HCT116 (cell line): ENCODE data around the gene RIMBP2. TPM values are rescaled to one million over a fixed set of nuclear protein-coding genes. Genes with fewer than 3 reads are reported as not detected.

Experiments
- ATAC-seq: fragments of 200-7000 bp; cut with Tn5 transposase; 2 replicates; pipeline ENCODE4 v1.9.1; 2020; ENCODE audit warnings: mild to moderate bottlenecking, moderate library complexity
- BruUV-seq: library from RNA; stranded (reverse); fragments of 400-500 nt; replicated peaks from 2 replicates; lab custom pipeline; 2021; lab: Mats Ljungman, UMichigan
- CTCF ChIA-PET: fragments of 300-600 bp; sonication (Branson Sonifier 250); formaldehyde crosslinking; loops from one replicate; lab custom pipeline; 2021; ENCODE audit warnings: antibody characterized with exemption; lab: Charles Lee
- POLR2A ChIA-PET: fragments of 300-600, 350-600 bp; sonication (Branson Sonifier 250); formaldehyde crosslinking; loops from one replicate; lab custom pipeline; 2021; ENCODE audit warnings: antibody characterized with exemption; lab: Charles Lee
- RAD21 ChIA-PET, 2 experiments: fragments of 300-600 bp; sonication (Branson Sonifier 250); formaldehyde crosslinking; loops; one replicate each; lab custom pipeline; 2023; ENCODE audit warnings: low total read pairs in 2 of 2; ENCODE audit not compliant: uncharacterized antibody in 2 of 2, unreplicated experiment in 2 of 2, low non-redundant PET in 1 of 2; lab: Charles Lee
- DNase-seq: peaks from one replicate; pipeline ENCODE4 v3.0.0-alpha.2; 2010; ENCODE audit warnings: low read depth, low spot score
- H2AFZ ChIP-seq: fragments of 200-600 bp; shearing (Covaris generic), sonication (generic); 2 replicates; pipeline ENCODE4 v1.6.1; 2017; ENCODE audit warnings: low read depth, mixed run types, mixed read lengths, antibody characterized with exemption, low read length; ENCODE audit not compliant: poor library complexity, severe bottlenecking
- H3K27ac ChIP-seq: 2 replicates; pipeline ENCODE4 v1.5.1; 2012; ENCODE audit warnings: low read depth, low read length
- H3K27me3 ChIP-seq: fragments of 200-600 bp; sonication (generic); 2 replicates; pipeline ENCODE4 v1.6.1; 2016; ENCODE audit warnings: mixed run types, low read length, mixed read lengths; ENCODE audit not compliant: insufficient read depth
- H3K36me3 ChIP-seq, 2 experiments: fragments of 200-500 bp in 1 of 2; fragments of 200-600 bp in 1 of 2; sonication (Bioruptor generic) in 1 of 2; sonication (generic) in 1 of 2; 2 replicates each; pipeline versions ENCODE4 v1.5.1 to v1.6.1; 2014 to 2016; ENCODE audit warnings: low read length in 2 of 2, inconsistent platforms in 1 of 2, mixed read lengths in 1 of 2, mixed run types in 1 of 2; ENCODE audit not compliant: insufficient read depth in 2 of 2, control insufficient read depth in 1 of 2
- H3K4me1 ChIP-seq, 2 experiments: fragments of 200-600 bp in 1 of 2; sonication (generic) in 1 of 2; 2 replicates each; pipeline versions ENCODE4 v1.5.1 to v1.6.1; 2012 to 2017; ENCODE audit warnings: low read length in 2 of 2, inconsistent platforms in 1 of 2, mild to moderate bottlenecking in 1 of 2, mixed read lengths in 1 of 2, mixed run types in 1 of 2, moderate library complexity in 1 of 2; ENCODE audit not compliant: insufficient read depth in 2 of 2, control insufficient read depth in 1 of 2
- H3K4me2 ChIP-seq: fragments of 200-600 bp; sonication (generic); 2 replicates; pipeline ENCODE4 v1.6.1; 2017; ENCODE audit warnings: mixed run types, low read length, mixed read lengths
- H3K4me3 ChIP-seq, 2 experiments: fragments of 200-600 bp in 1 of 2; sonication (generic) in 1 of 2; replicated peaks in 1 of 2; 2 replicates each; pipeline ENCODE4 v1.5.1; 2011 to 2016; ENCODE audit warnings: low read length in 2 of 2, control low read depth in 1 of 2, low read depth in 1 of 2, mild to moderate bottlenecking in 1 of 2, mixed read lengths in 1 of 2, mixed run types in 1 of 2
- H3K79me2 ChIP-seq: fragments of 200-600 bp; sonication (generic); 2 replicates; pipeline ENCODE4 v1.6.1; 2017; ENCODE audit warnings: mild to moderate bottlenecking, mixed run types, low read length, moderate library complexity, mixed read lengths; ENCODE audit not compliant: insufficient read depth
- H3K9ac ChIP-seq: fragments of 200-600 bp; sonication (generic); 2 replicates; pipeline ENCODE4 v1.6.1; 2016; ENCODE audit warnings: low read length, mixed read lengths
- H3K9me2 ChIP-seq: fragments of 200-600 bp; sonication (generic), shearing (Covaris generic); 2 replicates; pipeline ENCODE4 v1.6.1; 2017; ENCODE audit warnings: mixed run types, mild to moderate bottlenecking, moderate library complexity; ENCODE audit not compliant: insufficient read depth
- H3K9me3 ChIP-seq, 2 experiments: fragments of 200-500 bp in 1 of 2; fragments of 200-600 bp in 1 of 2; sonication (Bioruptor generic) in 1 of 2; sonication (generic) in 1 of 2; 2 replicates each; pipeline ENCODE4 v1.6.1; 2014 to 2017; ENCODE audit warnings: low read length in 2 of 2, mixed read lengths in 2 of 2, inconsistent platforms in 1 of 2, low read depth in 1 of 2, mild to moderate bottlenecking in 1 of 2, mixed run types in 1 of 2, moderate library complexity in 1 of 2; ENCODE audit not compliant: control insufficient read depth in 1 of 2, insufficient read depth in 1 of 2
- H4K20me1 ChIP-seq: fragments of 200-600 bp; sonication (generic), shearing (Covaris generic); 2 replicates; pipeline ENCODE4 v1.6.1; 2017; ENCODE audit warnings: mixed run types, mild to moderate bottlenecking, moderate library complexity; ENCODE audit not compliant: insufficient read depth
- CBX3 ChIP-seq: IDR thresholded peaks from 2 replicates; pipeline ENCODE4 v1.6.1; 2012; ENCODE audit warnings: low read depth
- CEBPB ChIP-seq: IDR thresholded peaks from 2 replicates; pipeline ENCODE4 v1.6.1; 2012; ENCODE audit warnings: low read depth
- ELF1 ChIP-seq: IDR thresholded peaks from 2 replicates; pipeline ENCODE4 v1.6.1; 2012; ENCODE audit warnings: low read depth, borderline replicate concordance
- EZH2 ChIP-seq: fragments of 200-600 bp; sonication (generic); IDR thresholded peaks from 2 replicates; pipeline ENCODE4 v1.6.1; 2017; ENCODE audit warnings: antibody characterized with exemption, mixed run types
- RAD21 ChIP-seq: IDR thresholded peaks from 2 replicates; pipeline ENCODE4 v1.6.1; 2012; ENCODE audit warnings: low read depth, mild to moderate bottlenecking
- SP1 ChIP-seq: IDR thresholded peaks from 2 replicates; pipeline ENCODE4 v1.6.1; 2012; ENCODE audit warnings: low read depth
- ZNF274 ChIP-seq: fragments of 200-500 bp; sonication (Bioruptor generic); IDR thresholded peaks from 2 replicates; pipeline ENCODE4 v1.6.1; 2014; ENCODE audit warnings: mild to moderate bottlenecking, low read depth, low read length, inconsistent platforms
- intact Hi-C: fragments of 100-400 bp; cut with micrococcal nuclease; formaldehyde crosslinking; loops from 2 replicates; pipeline ENCODE4 v1.10.0; 2022
- total RNA-seq: library from RNA; stranded (reverse); gene quantifications from one replicate; pipeline ENCODE4 v1.2.1, GENCODE V29; 2021; ENCODE audit not compliant: unreplicated experiment
- TF ChIP-seq, protein P1 (sequence below): IDR thresholded peaks from 2 replicates; pipeline ENCODE4 v1.6.1; 2012
- TF ChIP-seq, protein P2 (sequence below): IDR thresholded peaks from 2 replicates; pipeline ENCODE4 v1.6.1; 2012; ENCODE audit warnings: low read depth
- TF ChIP-seq, protein P3 (sequence below): IDR thresholded peaks from 2 replicates; pipeline ENCODE4 v1.6.1; 2011; ENCODE audit warnings: mild to moderate bottlenecking, low read length, moderate library complexity; ENCODE audit not compliant: insufficient replicate concordance; ENCODE audit errors: extremely low read depth

RIMBP2 gene
- total RNA-seq, 1 experiment from 2014 or later = not detected

DNA sequence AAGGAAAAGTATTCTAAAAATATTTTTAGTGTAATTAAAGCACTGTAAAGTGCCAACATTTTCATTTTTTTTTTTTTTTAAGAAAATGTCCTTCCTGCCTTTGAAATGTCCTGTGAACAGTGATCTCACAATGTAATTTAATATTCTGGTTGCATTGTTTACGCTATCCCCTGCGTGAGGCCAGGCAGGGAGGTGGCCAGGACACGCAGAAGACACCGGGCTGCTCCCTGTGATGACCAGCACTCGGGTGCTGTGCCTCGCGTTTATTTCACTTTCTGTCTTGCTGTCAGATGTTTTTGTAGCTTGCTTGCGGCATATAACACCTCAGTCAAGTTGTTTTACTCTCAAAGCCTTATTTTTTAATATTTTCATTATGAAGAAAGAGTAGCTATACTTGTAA, 359.9 kb downstream of the RIMBP2 start:
- Histone ChIP-seq H3K27me3 (no peaks in the 10 kb centered on the region), H3K4me1 (no peaks in the 10 kb centered on the region), H3K27ac (no peak overlapping the region), H4K20me1 (no peaks in the 10 kb centered on the region), H3K4me3 (no peak overlapping the region), H3K79me2 (no peaks in the 10 kb centered on the region), H3K9me3 (no peaks in the 10 kb centered on the region), H2AFZ (no peak overlapping the region), H3K36me3 (no peaks in the 10 kb centered on the region), H3K9ac (no peak overlapping the region), H3K9me2 (no peaks in the 10 kb centered on the region), H3K4me2 (no peak overlapping the region)
- no TSS peak for BruUV-seq
- intact Hi-C loops = no loop called here
- CTCF ChIA-PET = no interaction called here
- POLR2A ChIA-PET = no interaction called here
- no peak for TF ChIP-seq SP1
- TF ChIP-seq, protein P1, sequence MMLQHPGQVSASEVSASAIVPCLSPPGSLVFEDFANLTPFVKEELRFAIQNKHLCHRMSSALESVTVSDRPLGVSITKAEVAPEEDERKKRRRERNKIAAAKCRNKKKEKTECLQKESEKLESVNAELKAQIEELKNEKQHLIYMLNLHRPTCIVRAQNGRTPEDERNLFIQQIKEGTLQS = no peak
- no peak for TF ChIP-seq CBX3
- RAD21 ChIA-PET = no interaction called here
- DNase-seq = no peak
- ATAC-seq = no peak

DNA sequence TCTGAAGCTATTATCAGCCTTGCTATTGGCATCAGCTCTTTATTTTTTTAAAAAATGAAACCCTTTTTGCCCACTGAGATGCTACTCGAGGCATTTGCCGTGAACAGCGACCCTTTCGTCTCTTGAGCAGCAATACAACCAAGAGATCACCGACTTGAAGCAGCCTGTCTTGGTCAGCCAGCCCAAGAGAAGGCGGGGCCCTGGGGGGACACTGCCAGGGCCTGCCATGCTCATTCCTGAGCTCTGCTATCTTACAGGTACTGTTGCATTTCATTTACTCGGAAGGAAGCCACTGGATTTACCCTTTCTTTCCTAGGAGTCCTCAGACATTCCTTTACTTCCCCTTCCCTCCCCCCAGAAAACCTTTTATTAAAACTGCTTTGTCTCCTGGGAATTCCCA, 361.7 kb downstream of the RIMBP2 start:
- ChIA-PET POLR2A (no interaction called here), CTCF (no interaction called here), RAD21 (no interaction called here)
- Histone ChIP-seq H3K4me1 (no peaks in the 10 kb centered on the region), H3K79me2 (no peaks in the 10 kb centered on the region), H2AFZ (no peak overlapping the region), H3K4me3 (no peak overlapping the region), H3K9me2 (no peaks in the 10 kb centered on the region), H3K4me2 (no peak overlapping the region), H3K36me3 (no peaks in the 10 kb centered on the region), H3K9me3 (no peaks in the 10 kb centered on the region), H3K9ac (no peak overlapping the region), H4K20me1 (no peaks in the 10 kb centered on the region), H3K27me3 (no peaks in the 10 kb centered on the region), H3K27ac (no peak overlapping the region)
- TF ChIP-seq CBX3 = no peak
- TF ChIP-seq, protein P2, sequence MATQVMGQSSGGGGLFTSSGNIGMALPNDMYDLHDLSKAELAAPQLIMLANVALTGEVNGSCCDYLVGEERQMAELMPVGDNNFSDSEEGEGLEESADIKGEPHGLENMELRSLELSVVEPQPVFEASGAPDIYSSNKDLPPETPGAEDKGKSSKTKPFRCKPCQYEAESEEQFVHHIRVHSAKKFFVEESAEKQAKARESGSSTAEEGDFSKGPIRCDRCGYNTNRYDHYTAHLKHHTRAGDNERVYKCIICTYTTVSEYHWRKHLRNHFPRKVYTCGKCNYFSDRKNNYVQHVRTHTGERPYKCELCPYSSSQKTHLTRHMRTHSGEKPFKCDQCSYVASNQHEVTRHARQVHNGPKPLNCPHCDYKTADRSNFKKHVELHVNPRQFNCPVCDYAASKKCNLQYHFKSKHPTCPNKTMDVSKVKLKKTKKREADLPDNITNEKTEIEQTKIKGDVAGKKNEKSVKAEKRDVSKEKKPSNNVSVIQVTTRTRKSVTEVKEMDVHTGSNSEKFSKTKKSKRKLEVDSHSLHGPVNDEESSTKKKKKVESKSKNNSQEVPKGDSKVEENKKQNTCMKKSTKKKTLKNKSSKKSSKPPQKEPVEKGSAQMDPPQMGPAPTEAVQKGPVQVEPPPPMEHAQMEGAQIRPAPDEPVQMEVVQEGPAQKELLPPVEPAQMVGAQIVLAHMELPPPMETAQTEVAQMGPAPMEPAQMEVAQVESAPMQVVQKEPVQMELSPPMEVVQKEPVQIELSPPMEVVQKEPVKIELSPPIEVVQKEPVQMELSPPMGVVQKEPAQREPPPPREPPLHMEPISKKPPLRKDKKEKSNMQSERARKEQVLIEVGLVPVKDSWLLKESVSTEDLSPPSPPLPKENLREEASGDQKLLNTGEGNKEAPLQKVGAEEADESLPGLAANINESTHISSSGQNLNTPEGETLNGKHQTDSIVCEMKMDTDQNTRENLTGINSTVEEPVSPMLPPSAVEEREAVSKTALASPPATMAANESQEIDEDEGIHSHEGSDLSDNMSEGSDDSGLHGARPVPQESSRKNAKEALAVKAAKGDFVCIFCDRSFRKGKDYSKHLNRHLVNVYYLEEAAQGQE = no peak
- TF ChIP-seq ELF1 = no peak
- TF ChIP-seq, protein P1 = no peak
- TF ChIP-seq RAD21 = no peak
- no peak for TF ChIP-seq CEBPB
- no peak for TF ChIP-seq ZNF274
- TF ChIP-seq, protein P3, sequence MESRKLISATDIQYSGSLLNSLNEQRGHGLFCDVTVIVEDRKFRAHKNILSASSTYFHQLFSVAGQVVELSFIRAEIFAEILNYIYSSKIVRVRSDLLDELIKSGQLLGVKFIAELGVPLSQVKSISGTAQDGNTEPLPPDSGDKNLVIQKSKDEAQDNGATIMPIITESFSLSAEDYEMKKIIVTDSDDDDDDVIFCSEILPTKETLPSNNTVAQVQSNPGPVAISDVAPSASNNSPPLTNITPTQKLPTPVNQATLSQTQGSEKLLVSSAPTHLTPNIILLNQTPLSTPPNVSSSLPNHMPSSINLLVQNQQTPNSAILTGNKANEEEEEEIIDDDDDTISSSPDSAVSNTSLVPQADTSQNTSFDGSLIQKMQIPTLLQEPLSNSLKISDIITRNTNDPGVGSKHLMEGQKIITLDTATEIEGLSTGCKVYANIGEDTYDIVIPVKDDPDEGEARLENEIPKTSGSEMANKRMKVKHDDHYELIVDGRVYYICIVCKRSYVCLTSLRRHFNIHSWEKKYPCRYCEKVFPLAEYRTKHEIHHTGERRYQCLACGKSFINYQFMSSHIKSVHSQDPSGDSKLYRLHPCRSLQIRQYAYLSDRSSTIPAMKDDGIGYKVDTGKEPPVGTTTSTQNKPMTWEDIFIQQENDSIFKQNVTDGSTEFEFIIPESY = no peak
- TF ChIP-seq EZH2 = no peak
- intact Hi-C loops = no loop called here
- ATAC-seq (no peak), DNase-seq (no peak)
- BruUV-seq = no TSS peak
